ENCODE data around the gene BABAM2.

BABAM2 gene

DNA sequence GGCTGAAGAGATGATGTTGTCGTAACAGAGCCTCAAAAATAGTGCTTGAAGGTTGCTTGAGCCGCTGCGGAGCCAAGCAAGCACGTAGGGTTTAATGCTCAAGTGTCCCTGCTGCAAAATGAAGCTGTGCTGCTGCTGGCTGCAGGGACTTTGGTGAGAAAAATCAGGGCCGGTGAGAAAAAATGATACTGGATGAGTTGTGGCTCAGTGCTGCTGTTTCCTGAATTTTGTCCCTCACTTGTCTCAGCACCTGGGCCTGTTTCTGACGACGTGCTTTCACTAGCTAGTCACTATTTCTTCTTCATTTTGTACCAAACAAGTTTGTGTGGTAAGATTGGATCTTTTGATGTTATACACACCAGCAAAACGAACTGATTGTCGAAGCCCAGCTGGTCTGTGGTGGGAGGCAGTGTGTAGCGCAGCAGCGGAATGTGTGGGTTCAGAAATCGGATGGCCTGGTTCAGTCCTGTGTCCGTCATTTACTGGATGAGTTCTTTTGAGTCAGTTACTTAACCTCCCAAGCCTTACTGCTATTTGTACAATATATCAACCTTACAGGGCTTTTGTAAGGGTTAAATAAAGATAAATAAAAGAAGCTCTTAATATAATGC lies 329.3 kb downstream of the BABAM2 start:
- Histone ChIP-seq H3K4me3 (ENCODE audit: low read depth, low read length) (no peak overlapping the region), H3K9me3 (ENCODE audit: control insufficient read depth, insufficient read depth, low read depth, low read length) (no peaks in the 10 kb centered on the region), H3K4me1 (ENCODE audit: control insufficient read depth, insufficient read depth, low read length) (no peaks in the 10 kb centered on the region), H3K36me3 (ENCODE audit: control insufficient read depth in 2 of 2, insufficient read depth in 1 of 2, low read length in 2 of 2) (no peaks in the 10 kb centered on the region), H3K27ac (ENCODE audit: extremely low read depth, low read depth, low read length) (no peak overlapping the region)
- ChIA-PET POLR2A (no interaction called here), CTCF (no interaction called here)
- TF ChIP-seq ZNF561 (tag by site-specific recombination; IDR thresholded peaks at IDR 0.05; ENCODE audit: borderline replicate concordance) (no peak), ZNF132 (tag by site-specific recombination; IDR thresholded peaks at IDR 0.05; ENCODE audit: borderline replicate concordance) (no peak), ZNF114 (tag by site-specific recombination; IDR thresholded peaks at IDR 0.05) (no peak), ZNF311 (tag by site-specific recombination; IDR thresholded peaks at IDR 0.05; ENCODE audit: borderline replicate concordance) (no peak), ZNF571 (tag by site-specific recombination; IDR thresholded peaks at IDR 0.05) (no peak), GLIS2 (tag by site-specific recombination; IDR thresholded peaks at IDR 0.05) (no peak), TCF7L2 (IDR thresholded peaks at IDR 0.05; ENCODE audit: borderline replicate concordance, low read depth, low read length) (no peak), ZSCAN16 (tag by site-specific recombination; IDR thresholded peaks at IDR 0.05) (no peak), ZNF629 (tag by site-specific recombination; IDR thresholded peaks at IDR 0.05) (no peak)
- TF ChIP-seq, protein P1, sequence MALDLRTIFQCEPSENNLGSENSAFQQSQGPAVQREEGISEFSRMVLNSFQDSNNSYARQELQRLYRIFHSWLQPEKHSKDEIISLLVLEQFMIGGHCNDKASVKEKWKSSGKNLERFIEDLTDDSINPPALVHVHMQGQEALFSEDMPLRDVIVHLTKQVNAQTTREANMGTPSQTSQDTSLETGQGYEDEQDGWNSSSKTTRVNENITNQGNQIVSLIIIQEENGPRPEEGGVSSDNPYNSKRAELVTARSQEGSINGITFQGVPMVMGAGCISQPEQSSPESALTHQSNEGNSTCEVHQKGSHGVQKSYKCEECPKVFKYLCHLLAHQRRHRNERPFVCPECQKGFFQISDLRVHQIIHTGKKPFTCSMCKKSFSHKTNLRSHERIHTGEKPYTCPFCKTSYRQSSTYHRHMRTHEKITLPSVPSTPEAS (tag by site-specific recombination; IDR thresholded peaks at IDR 0.05) = no peak
- TF ChIP-seq, protein P2, sequence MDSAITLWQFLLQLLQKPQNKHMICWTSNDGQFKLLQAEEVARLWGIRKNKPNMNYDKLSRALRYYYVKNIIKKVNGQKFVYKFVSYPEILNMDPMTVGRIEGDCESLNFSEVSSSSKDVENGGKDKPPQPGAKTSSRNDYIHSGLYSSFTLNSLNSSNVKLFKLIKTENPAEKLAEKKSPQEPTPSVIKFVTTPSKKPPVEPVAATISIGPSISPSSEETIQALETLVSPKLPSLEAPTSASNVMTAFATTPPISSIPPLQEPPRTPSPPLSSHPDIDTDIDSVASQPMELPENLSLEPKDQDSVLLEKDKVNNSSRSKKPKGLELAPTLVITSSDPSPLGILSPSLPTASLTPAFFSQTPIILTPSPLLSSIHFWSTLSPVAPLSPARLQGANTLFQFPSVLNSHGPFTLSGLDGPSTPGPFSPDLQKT (IDR thresholded peaks at IDR 0.05; ENCODE audit: borderline replicate concordance, low read depth, low read length) = no peak
- TF ChIP-seq, protein P3, sequence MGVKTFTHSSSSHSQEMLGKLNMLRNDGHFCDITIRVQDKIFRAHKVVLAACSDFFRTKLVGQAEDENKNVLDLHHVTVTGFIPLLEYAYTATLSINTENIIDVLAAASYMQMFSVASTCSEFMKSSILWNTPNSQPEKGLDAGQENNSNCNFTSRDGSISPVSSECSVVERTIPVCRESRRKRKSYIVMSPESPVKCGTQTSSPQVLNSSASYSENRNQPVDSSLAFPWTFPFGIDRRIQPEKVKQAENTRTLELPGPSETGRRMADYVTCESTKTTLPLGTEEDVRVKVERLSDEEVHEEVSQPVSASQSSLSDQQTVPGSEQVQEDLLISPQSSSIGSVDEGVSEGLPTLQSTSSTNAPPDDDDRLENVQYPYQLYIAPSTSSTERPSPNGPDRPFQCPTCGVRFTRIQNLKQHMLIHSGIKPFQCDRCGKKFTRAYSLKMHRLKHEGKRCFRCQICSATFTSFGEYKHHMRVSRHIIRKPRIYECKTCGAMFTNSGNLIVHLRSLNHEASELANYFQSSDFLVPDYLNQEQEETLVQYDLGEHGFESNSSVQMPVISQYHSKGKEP (tag by site-specific recombination; IDR thresholded peaks at IDR 0.05) = no peak

DNA sequence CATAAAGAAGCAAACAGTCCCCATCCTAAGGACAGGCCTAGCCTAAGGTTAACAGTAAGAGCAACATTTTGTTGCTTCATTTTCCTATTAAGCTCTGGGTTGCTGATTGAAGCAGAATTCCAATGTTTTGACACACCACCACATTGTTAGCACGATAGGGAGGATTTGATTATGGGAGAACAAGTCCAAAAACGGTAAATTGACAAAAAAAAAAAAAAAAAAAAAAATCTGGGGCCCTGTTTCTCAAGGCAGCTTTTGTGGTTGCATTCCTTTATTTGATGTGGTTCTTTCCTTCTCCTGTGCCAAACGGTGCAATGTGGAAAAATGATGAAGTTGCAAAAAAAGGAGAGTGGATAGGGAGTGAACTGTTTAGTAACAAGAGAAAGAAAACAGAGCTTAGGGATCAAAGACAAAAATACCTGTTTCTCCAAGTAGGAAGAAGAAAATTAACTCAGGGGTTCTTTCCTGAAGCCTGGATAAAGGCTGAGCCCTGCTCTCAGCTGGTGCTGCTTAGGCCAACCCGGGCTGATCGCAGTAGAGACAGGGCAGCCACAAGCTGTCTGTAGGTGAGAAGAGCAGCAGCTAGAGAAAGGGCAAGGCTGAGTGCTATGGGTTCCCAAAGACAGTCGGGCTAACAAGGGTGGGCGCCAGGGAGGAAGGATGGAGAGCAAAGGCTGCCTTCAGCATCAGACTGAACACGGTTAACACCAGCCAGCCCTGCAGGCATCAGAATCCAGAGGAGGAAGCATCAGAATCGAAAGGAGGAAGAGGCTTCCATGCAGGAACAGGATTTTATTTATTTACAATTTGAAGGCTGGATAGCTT lies 334.3 kb downstream of the BABAM2 start:
- H3K36me3 ChIP-seq (ENCODE audit: control insufficient read depth in 2 of 2, insufficient read depth in 1 of 2, low read length in 2 of 2) = no peaks in the 10 kb centered on the region
- H3K27ac ChIP-seq (ENCODE audit: extremely low read depth, low read depth, low read length) = no peak overlapping the region
- TF ChIP-seq ZNF548 (tag by site-specific recombination; IDR thresholded peaks at IDR 0.05) (no peak), ZBTB7A (tag by site-specific recombination; IDR thresholded peaks at IDR 0.05; ENCODE audit: low read depth) (no peak), RBAK (tag by site-specific recombination; IDR thresholded peaks at IDR 0.05) (no peak), ZBTB48 (tag by site-specific recombination; IDR thresholded peaks at IDR 0.05) (no peak), ZNF777 (tag by site-specific recombination; IDR thresholded peaks at IDR 0.05; ENCODE audit: borderline replicate concordance) (no peak), ZNF629 (tag by site-specific recombination; IDR thresholded peaks at IDR 0.05) (no peak), ZFP37 (tag by site-specific recombination; IDR thresholded peaks at IDR 0.05) (no peak), GFI1B (tag by site-specific recombination; IDR thresholded peaks at IDR 0.05) (no peak), ZNF23 (tag by site-specific recombination; IDR thresholded peaks at IDR 0.05; ENCODE audit: borderline replicate concordance) (no peak), ZNF169 (tag by site-specific recombination; IDR thresholded peaks at IDR 0.05) (no peak), ZNF530 (tag by site-specific recombination; IDR thresholded peaks at IDR 0.05; ENCODE audit: low read depth) (no peak), ZNF112 (tag by site-specific recombination; IDR thresholded peaks at IDR 0.05) (no peak), ZNF211 (tag by site-specific recombination; IDR thresholded peaks at IDR 0.05; ENCODE audit: low read depth) (no peak), ZNF561 (tag by site-specific recombination; IDR thresholded peaks at IDR 0.05; ENCODE audit: borderline replicate concordance) (no peak)
- TF ChIP-seq, protein P1 (tag by site-specific recombination; IDR thresholded peaks at IDR 0.05) = no peak
- TF ChIP-seq, protein P4, sequence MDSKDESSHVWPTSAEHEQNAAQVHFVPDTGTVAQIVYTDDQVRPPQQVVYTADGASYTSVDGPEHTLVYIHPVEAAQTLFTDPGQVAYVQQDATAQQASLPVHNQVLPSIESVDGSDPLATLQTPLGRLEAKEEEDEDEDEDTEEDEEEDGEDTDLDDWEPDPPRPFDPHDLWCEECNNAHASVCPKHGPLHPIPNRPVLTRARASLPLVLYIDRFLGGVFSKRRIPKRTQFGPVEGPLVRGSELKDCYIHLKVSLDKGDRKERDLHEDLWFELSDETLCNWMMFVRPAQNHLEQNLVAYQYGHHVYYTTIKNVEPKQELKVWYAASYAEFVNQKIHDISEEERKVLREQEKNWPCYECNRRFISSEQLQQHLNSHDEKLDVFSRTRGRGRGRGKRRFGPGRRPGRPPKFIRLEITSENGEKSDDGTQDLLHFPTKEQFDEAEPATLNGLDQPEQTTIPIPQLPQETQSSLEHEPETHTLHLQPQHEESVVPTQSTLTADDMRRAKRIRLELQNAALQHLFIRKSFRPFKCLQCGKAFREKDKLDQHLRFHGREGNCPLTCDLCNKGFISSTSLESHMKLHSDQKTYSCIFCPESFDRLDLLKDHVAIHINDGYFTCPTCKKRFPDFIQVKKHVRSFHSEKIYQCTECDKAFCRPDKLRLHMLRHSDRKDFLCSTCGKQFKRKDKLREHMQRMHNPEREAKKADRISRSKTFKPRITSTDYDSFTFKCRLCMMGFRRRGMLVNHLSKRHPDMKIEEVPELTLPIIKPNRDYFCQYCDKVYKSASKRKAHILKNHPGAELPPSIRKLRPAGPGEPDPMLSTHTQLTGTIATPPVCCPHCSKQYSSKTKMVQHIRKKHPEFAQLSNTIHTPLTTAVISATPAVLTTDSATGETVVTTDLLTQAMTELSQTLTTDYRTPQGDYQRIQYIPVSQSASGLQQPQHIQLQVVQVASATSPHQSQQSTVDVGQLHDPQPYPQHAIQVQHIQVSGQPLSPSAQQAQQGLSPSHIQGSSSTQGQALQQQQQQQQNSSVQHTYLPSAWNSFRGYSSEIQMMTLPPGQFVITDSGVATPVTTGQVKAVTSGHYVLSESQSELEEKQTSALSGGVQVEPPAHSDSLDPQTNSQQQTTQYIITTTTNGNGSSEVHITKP (tag by site-specific recombination; IDR thresholded peaks at IDR 0.05) = no peak
- no peaks in the 10 kb centered on the region for H3K4me1 ChIP-seq (ENCODE audit: control insufficient read depth, insufficient read depth, low read length)
- CTCF ChIA-PET = interaction anchor here (0.8 to 1.0 kb wide), 2 partner anchors 157 to 543 kb away, joined by 3 read pairs; no protein-coding TSS in a partner anchor
- no peaks in the 10 kb centered on the region for H3K9me3 ChIP-seq (ENCODE audit: control insufficient read depth, insufficient read depth, low read depth, low read length)
- H3K4me3 ChIP-seq (ENCODE audit: low read depth, low read length) = no peak overlapping the region
- POLR2A ChIA-PET = no interaction called here
